ENCODE results near the gene C1orf74. TPM values are rescaled to one million over a fixed set of nuclear protein-coding genes. Genes with fewer than 3 reads are reported as not detected.

C1orf74 gene
- polyA plus RNA-seq, 2 donors: 2.1 to 2.8 TPM

Other genes with a start within 250 kb of the C1orf74 start
- under 1 TPM in 1 of 2 donors, not detected in 1; 0.01 TPM for gene CAMK1G, start 200.8 kb downstream of the C1orf74 start, polyA plus RNA-seq
- 10 to 100 TPM; 15.2 to 31.1 TPM for gene LAMB3, start 132.1 kb downstream of the C1orf74 start, polyA plus RNA-seq
- gene G0S2, start 109.1 kb downstream of the C1orf74 start, polyA plus RNA-seq: 10 to 100 TPM in 1 of 2 donors, 1 to 10 TPM in 1; 5.1 to 10.5 TPM
- gene HSD11B1, start 79.7 kb downstream of the C1orf74 start, polyA plus RNA-seq: under 1 TPM; 0.24 to 0.41 TPM
- 1 to 10 TPM; 2.5 to 2.9 TPM for gene TRAF3IP3, start 28.5 kb downstream of the C1orf74 start, polyA plus RNA-seq
- gene IRF6, start 21.6 kb upstream of the C1orf74 start, polyA plus RNA-seq: 10 to 100 TPM; 36.7 to 50.3 TPM
- gene UTP25, start 43.4 kb upstream of the C1orf74 start, polyA plus RNA-seq: 1 to 10 TPM; 1.3 to 2.4 TPM
- gene SYT14, start 153.7 kb upstream of the C1orf74 start, polyA plus RNA-seq: under 1 TPM; under 0.01 TPM